H9 (cell line): Measurements from ENCODE around the gene ACBD6. TPM values are rescaled to one million over a fixed set of nuclear protein-coding genes. Genes with fewer than 3 reads are reported as not detected.

ENCODE experiments used
- DNase-seq: peaks from one replicate; pipeline ENCODE4 v3.0.0-alpha.2; 2017
- H2AFZ ChIP-seq: one replicate; pipeline ENCODE4 v1.6.1; 2013; ENCODE audit warnings: mild to moderate bottlenecking, low read length, control low read depth, moderate library complexity
- H2AK5ac ChIP-seq: 2 replicates; pipeline ENCODE4 v1.6.1; 2013; ENCODE audit warnings: low read length, control low read depth, mixed read lengths; ENCODE audit not compliant: insufficient read length
- H2BK120ac ChIP-seq: one replicate; pipeline ENCODE4 v1.6.1; 2013; ENCODE audit warnings: low read depth, mild to moderate bottlenecking, low read length, control low read depth, inconsistent platforms; ENCODE audit not compliant: poor library complexity, severe bottlenecking
- H2BK12ac ChIP-seq: 2 replicates; pipeline ENCODE4 v1.6.1; 2013; ENCODE audit warnings: low read length, control low read depth, mixed read lengths, low read depth; ENCODE audit not compliant: insufficient read length
- H2BK15ac ChIP-seq: 2 replicates; pipeline ENCODE4 v1.6.1; 2013; ENCODE audit warnings: low read depth, low read length, control low read depth
- H2BK20ac ChIP-seq: one replicate; pipeline ENCODE4 v1.6.1; 2013; ENCODE audit warnings: low read depth, mild to moderate bottlenecking, low read length, control low read depth, inconsistent platforms; ENCODE audit not compliant: poor library complexity, severe bottlenecking
- H2BK5ac ChIP-seq: 2 replicates; pipeline ENCODE4 v1.6.1; 2013; ENCODE audit warnings: low read length, control low read depth, mixed read lengths; ENCODE audit not compliant: insufficient read length
- H3K14ac ChIP-seq: 2 replicates; pipeline ENCODE4 v1.6.1; 2013; ENCODE audit warnings: low read length, control low read depth; ENCODE audit not compliant: insufficient read depth
- H3K18ac ChIP-seq: 2 replicates; pipeline ENCODE4 v1.6.1; 2013; ENCODE audit warnings: low read depth, mild to moderate bottlenecking, mixed read lengths, low read length, control low read depth; ENCODE audit not compliant: insufficient read length
- H3K23ac ChIP-seq: 2 replicates; pipeline ENCODE4 v1.6.1; 2013; ENCODE audit warnings: low read length, control low read depth, mixed read lengths, low read depth; ENCODE audit not compliant: insufficient read length
- H3K23me2 ChIP-seq: 2 replicates; pipeline ENCODE4 v1.6.1; 2013; ENCODE audit warnings: low read depth, mild to moderate bottlenecking, mixed read lengths, low read length, control low read depth; ENCODE audit not compliant: insufficient read length, poor library complexity, severe bottlenecking
- H3K27ac ChIP-seq: 2 replicates; pipeline ENCODE4 v1.5.1; 2013; ENCODE audit warnings: low read length, control low read depth, mixed read lengths, low read depth; ENCODE audit not compliant: insufficient read length
- H3K27me3 ChIP-seq: 2 replicates; pipeline ENCODE4 v1.6.1; 2013; ENCODE audit warnings: low read length, control low read depth, inconsistent platforms; ENCODE audit not compliant: insufficient read depth
- H3K4ac ChIP-seq: 2 replicates; pipeline ENCODE4 v1.6.1; 2013; ENCODE audit warnings: low read depth, mild to moderate bottlenecking, control low read depth, inconsistent platforms, low read length, moderate library complexity
- H3K4me1 ChIP-seq: 2 replicates; pipeline ENCODE4 v1.6.1; 2013; ENCODE audit warnings: low read length, control low read depth, inconsistent platforms; ENCODE audit not compliant: insufficient read depth
- H3K4me2 ChIP-seq: 2 replicates; pipeline ENCODE4 v1.6.1; 2013; ENCODE audit warnings: low read length, control low read depth, mixed read lengths; ENCODE audit not compliant: insufficient read length, insufficient read depth
- H3K56ac ChIP-seq: 2 replicates; pipeline ENCODE4 v1.6.1; 2013; ENCODE audit warnings: low read depth, mild to moderate bottlenecking, mixed read lengths, low read length, control low read depth; ENCODE audit not compliant: insufficient read length
- H3K79me1 ChIP-seq: 2 replicates; pipeline ENCODE4 v1.6.1; 2013; ENCODE audit warnings: low read depth, mild to moderate bottlenecking, moderate library complexity, low read length, control low read depth, inconsistent platforms; ENCODE audit not compliant: insufficient read depth, poor library complexity, severe bottlenecking
- H3K79me2 ChIP-seq: 2 replicates; pipeline ENCODE4 v1.6.1; 2013; ENCODE audit warnings: low read length, control low read depth, inconsistent platforms; ENCODE audit not compliant: insufficient read depth
- H3K9ac ChIP-seq: 2 replicates; pipeline ENCODE4 v1.6.1; 2013; ENCODE audit warnings: low read length, control low read depth, mixed read lengths; ENCODE audit not compliant: insufficient read length; ENCODE audit errors: extremely low read depth
- H3K9me3 ChIP-seq: one replicate; pipeline ENCODE4 v1.6.1; 2013; ENCODE audit warnings: low read depth, low read length, inconsistent platforms; ENCODE audit not compliant: control insufficient read depth
- H3T11ph ChIP-seq: one replicate; pipeline ENCODE4 v1.6.1; 2013; ENCODE audit warnings: mild to moderate bottlenecking, low read length, control low read depth, inconsistent platforms
- H4K20me1 ChIP-seq: one replicate; pipeline ENCODE4 v1.6.1; 2013; ENCODE audit not compliant: control insufficient read depth, insufficient read length, insufficient read depth
- H4K5ac ChIP-seq: 2 replicates; pipeline ENCODE4 v1.6.1; 2013; ENCODE audit warnings: low read depth, mild to moderate bottlenecking, mixed read lengths, low read length, control low read depth; ENCODE audit not compliant: insufficient read length
- H4K8ac ChIP-seq: replicated peaks from 2 replicates; pipeline ENCODE4 v1.6.1; 2013; ENCODE audit warnings: low read length, control low read depth, mixed read lengths, low read depth; ENCODE audit not compliant: insufficient read length
- H4K91ac ChIP-seq: 2 replicates; pipeline ENCODE4 v1.6.1; 2013; ENCODE audit warnings: low read depth, mild to moderate bottlenecking, moderate library complexity, mixed read lengths, low read length, control low read depth; ENCODE audit not compliant: insufficient read length
- H3K27ac Mint-ChIP-seq, 3 experiments: 2 replicates in 2 of 3; 3 replicates in 1 of 3; pipeline ENCODE4 v1.8.0; 2020 to 2021; ENCODE audit warnings: mixed read lengths in 3 of 3, mild to moderate bottlenecking in 1 of 3, moderate library complexity in 1 of 3
- H3K27me3 Mint-ChIP-seq: 2 replicates; pipeline ENCODE4 v1.8.0; 2021; ENCODE audit warnings: low read depth, mild to moderate bottlenecking, moderate library complexity, mixed read lengths
- H3K36me3 Mint-ChIP-seq, 3 experiments: 2 replicates in 2 of 3; 3 replicates in 1 of 3; pipeline ENCODE4 v1.8.0; 2020 to 2021; ENCODE audit warnings: low read depth in 3 of 3, mixed read lengths in 3 of 3; ENCODE audit not compliant: insufficient read depth in 1 of 3
- H3K4me1 Mint-ChIP-seq, 2 experiments: 2 replicates each; pipeline ENCODE4 v1.8.0; 2020; ENCODE audit warnings: mixed read lengths in 2 of 2
- H3K4me3 Mint-ChIP-seq, 2 experiments: 2 replicates in 1 of 2; 3 replicates in 1 of 2; pipeline ENCODE4 v1.8.0; 2020 to 2021; ENCODE audit warnings: mild to moderate bottlenecking in 2 of 2, mixed read lengths in 2 of 2, moderate library complexity in 1 of 2
- H3K9me3 Mint-ChIP-seq, 2 experiments: 2 replicates in 1 of 2; 3 replicates in 1 of 2; pipeline ENCODE4 v1.8.0; 2020; ENCODE audit warnings: mild to moderate bottlenecking in 2 of 2, mixed read lengths in 2 of 2, moderate library complexity in 1 of 2
- WGBS: extraction: QIAGEN DNeasy Blood & Tissue Kit; methylation state at CpG from one replicate; pipeline ENCODE4 v1.1.7; 2013; ENCODE audit warnings: missing lambda C conversion rate, low lambda C conversion rate, mixed read lengths; ENCODE audit not compliant: insufficient read length; ENCODE audit errors: extremely low coverage; 5-methylcytosine and 5-hydroxymethylcytosine counted together
- total RNA-seq: library from RNA; stranded (reverse); gene quantifications from 2 replicates; pipeline ENCODE4 v1.2.1, GENCODE V29; 2021
- TF ChIP-seq, protein P1 (sequence below): fragments of 200-600 bp; sonication (generic); conservative IDR thresholded peaks from 3 replicates; pipeline ENCODE4 v1.8.0; 2021; ENCODE audit warnings: antibody characterized with exemption, mild to moderate bottlenecking

Gene ACBD6
- total RNA-seq, 1 experiment from 2014 or later, result 51.4 TPM

DNA sequence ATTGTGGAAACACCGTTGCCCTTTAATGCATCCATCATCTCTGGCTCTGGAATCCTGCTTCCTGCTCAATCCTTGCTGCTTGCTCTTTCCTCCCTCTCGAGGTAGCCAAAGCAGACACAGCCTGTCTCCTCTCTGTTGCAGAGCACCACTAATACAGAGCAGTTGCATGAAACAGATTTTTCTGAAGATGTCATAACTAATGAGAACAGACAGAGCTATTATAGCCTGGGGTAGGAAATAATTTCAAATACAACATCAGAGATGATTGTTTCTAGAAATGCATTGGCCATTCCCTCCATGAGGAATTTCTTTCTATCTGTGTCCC, 23.3 kb upstream of the ACBD6 start:
- no peak overlapping the region for H3K14ac ChIP-seq
- Mint-ChIP-seq H3K27me3 (no peaks in the 10 kb centered on the region), H3K4me3 (no peak overlapping the region), H3K36me3 (no peaks in the 10 kb centered on the region), H3K27ac (no peak overlapping the region), H3K4me1 (peaks cover 22 to 36% of the 10 kb centered on the region in 2 experiments), H3K9me3 (no peaks in the 10 kb centered on the region)
- TF ChIP-seq, protein P1, sequence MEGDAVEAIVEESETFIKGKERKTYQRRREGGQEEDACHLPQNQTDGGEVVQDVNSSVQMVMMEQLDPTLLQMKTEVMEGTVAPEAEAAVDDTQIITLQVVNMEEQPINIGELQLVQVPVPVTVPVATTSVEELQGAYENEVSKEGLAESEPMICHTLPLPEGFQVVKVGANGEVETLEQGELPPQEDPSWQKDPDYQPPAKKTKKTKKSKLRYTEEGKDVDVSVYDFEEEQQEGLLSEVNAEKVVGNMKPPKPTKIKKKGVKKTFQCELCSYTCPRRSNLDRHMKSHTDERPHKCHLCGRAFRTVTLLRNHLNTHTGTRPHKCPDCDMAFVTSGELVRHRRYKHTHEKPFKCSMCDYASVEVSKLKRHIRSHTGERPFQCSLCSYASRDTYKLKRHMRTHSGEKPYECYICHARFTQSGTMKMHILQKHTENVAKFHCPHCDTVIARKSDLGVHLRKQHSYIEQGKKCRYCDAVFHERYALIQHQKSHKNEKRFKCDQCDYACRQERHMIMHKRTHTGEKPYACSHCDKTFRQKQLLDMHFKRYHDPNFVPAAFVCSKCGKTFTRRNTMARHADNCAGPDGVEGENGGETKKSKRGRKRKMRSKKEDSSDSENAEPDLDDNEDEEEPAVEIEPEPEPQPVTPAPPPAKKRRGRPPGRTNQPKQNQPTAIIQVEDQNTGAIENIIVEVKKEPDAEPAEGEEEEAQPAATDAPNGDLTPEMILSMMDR, result no peak
- H4K8ac ChIP-seq, result no peak overlapping the region
- no peaks in the 10 kb centered on the region for H4K20me1 ChIP-seq
- no peak overlapping the region for H3T11ph ChIP-seq
- no peak overlapping the region for H2BK15ac ChIP-seq
- no peak overlapping the region for H3K18ac ChIP-seq
- H3K27ac ChIP-seq, result no peak overlapping the region
- H3K4me1 ChIP-seq, result peaks cover 2% of the 10 kb centered on the region; the same call in 1 of the 2 replicates
- H2BK120ac ChIP-seq, result no peak overlapping the region
- DNase-seq, result no peak
- H3K23me2 ChIP-seq, result no peaks in the 10 kb centered on the region
- no peak overlapping the region for H3K4ac ChIP-seq
- WGBS, result no CpG with 5 or more reads among the region's 2 CpGs
- no peak overlapping the region for H4K5ac ChIP-seq
- no peaks in the 10 kb centered on the region for H3K79me2 ChIP-seq
- H3K9ac ChIP-seq, result no peak overlapping the region
- no peak overlapping the region for H2BK5ac ChIP-seq
- H3K27me3 ChIP-seq, result no peaks in the 10 kb centered on the region
- H4K91ac ChIP-seq, result no peak overlapping the region
- H3K4me2 ChIP-seq, result no peak overlapping the region
- no peak overlapping the region for H2BK12ac ChIP-seq
- H3K23ac ChIP-seq, result no peak overlapping the region
- no peak overlapping the region for H2AFZ ChIP-seq
- H3K9me3 ChIP-seq, result no peaks in the 10 kb centered on the region
- H3K79me1 ChIP-seq, result no peaks in the 10 kb centered on the region
- no peak overlapping the region for H2BK20ac ChIP-seq
- no peak overlapping the region for H3K56ac ChIP-seq
- no peak overlapping the region for H2AK5ac ChIP-seq
